Astrocyte of the cerebellum (primary cell): ENCODE measurements around the gene EEF1AKMT1.

Experiments
- DNase-seq: peaks from one replicate; pipeline ENCODE4 v3.0.0-alpha.2; 2011; ENCODE audit warnings: low read depth
- H3K4me3 ChIP-seq: 2 replicates; pipeline ENCODE4 v1.5.1; 2011; ENCODE audit warnings: mild to moderate bottlenecking, low read depth, low read length, moderate library complexity
- in situ Hi-C: cut with HindIII; loops from 2 replicates; pipeline ENCODE4 v1.10.0; 2017; ENCODE audit warnings: low sequenced_read_pairs
- TF ChIP-seq, protein P1 (sequence below): IDR thresholded peaks from 2 replicates; pipeline ENCODE4 v1.5.1; 2012; ENCODE audit warnings: low read length, low read depth, moderate library complexity, mild to moderate bottlenecking; ENCODE audit errors: missing control alignments

The EEF1AKMT1 gene

DNA sequence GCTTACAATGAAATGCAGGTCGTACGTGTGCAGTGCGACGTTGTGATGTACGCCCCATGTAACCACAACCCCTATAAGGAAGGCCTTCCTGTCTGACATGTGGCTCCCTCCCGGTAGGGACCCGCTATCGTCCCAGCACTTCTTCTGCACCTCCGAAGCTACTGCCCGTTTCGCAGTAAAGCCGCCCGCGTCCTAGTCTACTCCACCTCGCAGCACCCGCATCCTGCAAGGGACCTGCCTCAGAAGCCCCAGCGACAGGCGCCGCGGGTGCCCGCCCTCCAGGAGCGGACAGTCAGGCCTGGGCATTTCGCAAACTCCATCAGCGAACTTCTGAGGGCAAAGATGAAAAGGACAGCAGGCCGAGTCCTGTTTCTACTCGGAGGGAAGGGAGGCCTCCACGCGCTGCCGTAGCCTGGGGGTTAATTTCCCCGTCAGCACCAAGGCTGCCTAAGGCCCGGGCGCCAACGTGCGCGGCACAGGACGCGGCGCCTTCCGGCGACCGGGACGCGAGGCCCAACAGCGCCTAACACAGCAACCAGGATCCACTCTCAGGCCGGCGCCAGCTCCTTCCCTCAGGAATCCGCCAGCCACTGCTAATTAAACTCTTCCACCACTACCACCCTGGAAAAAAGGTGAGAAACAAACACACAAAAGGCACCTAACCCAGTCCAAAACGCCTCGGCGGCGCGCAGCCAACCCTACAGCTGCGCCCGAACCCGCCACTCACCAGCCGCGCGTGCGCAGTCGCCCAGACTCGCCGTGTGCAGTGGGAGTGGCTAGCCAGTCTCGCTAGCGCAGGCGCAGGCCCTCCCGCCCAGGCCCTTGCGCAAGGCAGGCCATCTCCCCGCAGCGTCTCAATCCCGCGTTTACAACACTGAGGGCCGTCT, at the start of gene EEF1AKMT1:
TSS of gene EEF1AKMT1 (minus strand) at position 768 of the 887 bp plus-strand sequence. CDS start 16,363 bp downstream, outside the sequence.
- peak; percentile 76 for DNase-seq
- H3K4me3 ChIP-seq: peak within 1 kb of the TSS; percentile 54
- TF ChIP-seq, protein P1, sequence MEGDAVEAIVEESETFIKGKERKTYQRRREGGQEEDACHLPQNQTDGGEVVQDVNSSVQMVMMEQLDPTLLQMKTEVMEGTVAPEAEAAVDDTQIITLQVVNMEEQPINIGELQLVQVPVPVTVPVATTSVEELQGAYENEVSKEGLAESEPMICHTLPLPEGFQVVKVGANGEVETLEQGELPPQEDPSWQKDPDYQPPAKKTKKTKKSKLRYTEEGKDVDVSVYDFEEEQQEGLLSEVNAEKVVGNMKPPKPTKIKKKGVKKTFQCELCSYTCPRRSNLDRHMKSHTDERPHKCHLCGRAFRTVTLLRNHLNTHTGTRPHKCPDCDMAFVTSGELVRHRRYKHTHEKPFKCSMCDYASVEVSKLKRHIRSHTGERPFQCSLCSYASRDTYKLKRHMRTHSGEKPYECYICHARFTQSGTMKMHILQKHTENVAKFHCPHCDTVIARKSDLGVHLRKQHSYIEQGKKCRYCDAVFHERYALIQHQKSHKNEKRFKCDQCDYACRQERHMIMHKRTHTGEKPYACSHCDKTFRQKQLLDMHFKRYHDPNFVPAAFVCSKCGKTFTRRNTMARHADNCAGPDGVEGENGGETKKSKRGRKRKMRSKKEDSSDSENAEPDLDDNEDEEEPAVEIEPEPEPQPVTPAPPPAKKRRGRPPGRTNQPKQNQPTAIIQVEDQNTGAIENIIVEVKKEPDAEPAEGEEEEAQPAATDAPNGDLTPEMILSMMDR: no peak
- in situ Hi-C loops: no loop called here

GRCh38 chr13:20823071-20823470, 49.3 kb upstream of the EEF1AKMT1 start:
- TF ChIP-seq, protein P1: no peak
- DNase-seq: no peak
- in situ Hi-C loops: no loop called here
- no peak overlapping the region for H3K4me3 ChIP-seq

GRCh38 chr13:20822406-20822805, 48.6 kb upstream of the EEF1AKMT1 start:
- TF ChIP-seq, protein P1: no peak
- H3K4me3 ChIP-seq: no peak overlapping the region
- no peak for DNase-seq
- in situ Hi-C loops: no loop called here

- no peak for DNase-seq
- TF ChIP-seq, protein P1: no peak
- H3K4me3 ChIP-seq: no peak overlapping the region
- in situ Hi-C loops: no loop called here
Measured at GRCh38 chr13:20819715-20820114, 46.0 kb upstream of the EEF1AKMT1 start.

- TF ChIP-seq, protein P1: no peak
- no peak for DNase-seq
- H3K4me3 ChIP-seq: no peak overlapping the region
Measured at GRCh38 chr13:20815464-20815863, 41.7 kb upstream of the EEF1AKMT1 start.

GRCh38 chr13:20814224-20814910, 40.6 kb upstream of the EEF1AKMT1 start:
- in situ Hi-C loops: no loop called here
- H3K4me3 ChIP-seq: no peak overlapping the region
- TF ChIP-seq, protein P1: no peak
- peak; percentile 81 for DNase-seq

More at GRCh38 chr13:20815464-20815863, 41.7 kb upstream of the EEF1AKMT1 start:
- in situ Hi-C loops: no loop called here
